Raji (cell line): ENCODE measurements around the gene MAML3.

ENCODE experiments used
- POLR2A ChIP-seq: IDR thresholded peaks from 2 replicates; pipeline ENCODE4 v1.6.1; 2011; ENCODE audit warnings: low read depth, low read length, control low read depth; ENCODE audit not compliant: insufficient read depth

Gene MAML3

DNA sequence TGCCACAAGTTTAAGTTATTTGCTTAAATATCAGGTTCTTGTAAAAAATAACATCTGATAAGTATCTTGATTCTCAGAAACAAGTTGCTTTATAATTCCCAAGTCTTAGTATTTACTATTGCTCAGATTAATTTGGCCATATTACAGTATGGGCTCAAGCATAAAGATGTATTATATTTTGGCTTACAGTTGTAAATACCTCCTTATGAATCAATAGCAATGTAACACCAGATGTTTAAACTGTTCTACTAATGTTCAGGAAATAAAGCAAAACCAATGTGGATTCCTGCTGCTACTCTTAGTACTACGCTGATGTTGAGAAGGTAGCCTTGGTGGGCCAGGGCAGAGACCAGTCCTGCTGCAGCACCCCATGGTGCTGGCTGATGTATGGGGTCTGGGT is 385.6 kb downstream of the MAML3 start:
- TF ChIP-seq POLR2A = no peak

DNA sequence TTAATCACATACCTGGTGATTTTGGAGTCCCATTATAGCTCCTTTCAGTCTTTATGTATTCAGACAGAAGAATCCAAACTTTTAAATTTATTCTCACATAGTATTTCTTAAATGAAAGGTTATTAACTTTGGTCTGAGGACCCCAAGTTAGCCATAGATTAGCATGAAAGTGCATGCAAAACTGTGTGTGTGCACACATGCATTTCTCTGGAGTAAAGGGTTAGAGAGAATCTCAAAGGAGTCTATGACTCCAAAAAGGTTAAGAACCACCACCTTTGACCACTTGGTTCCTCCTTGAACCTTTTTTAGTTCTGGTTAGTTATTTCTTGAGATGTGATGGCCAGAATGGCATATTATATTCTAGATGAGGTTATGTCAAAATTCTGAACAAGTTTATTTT is 386.4 kb downstream of the MAML3 start:
- TF ChIP-seq POLR2A = no peak

DNA sequence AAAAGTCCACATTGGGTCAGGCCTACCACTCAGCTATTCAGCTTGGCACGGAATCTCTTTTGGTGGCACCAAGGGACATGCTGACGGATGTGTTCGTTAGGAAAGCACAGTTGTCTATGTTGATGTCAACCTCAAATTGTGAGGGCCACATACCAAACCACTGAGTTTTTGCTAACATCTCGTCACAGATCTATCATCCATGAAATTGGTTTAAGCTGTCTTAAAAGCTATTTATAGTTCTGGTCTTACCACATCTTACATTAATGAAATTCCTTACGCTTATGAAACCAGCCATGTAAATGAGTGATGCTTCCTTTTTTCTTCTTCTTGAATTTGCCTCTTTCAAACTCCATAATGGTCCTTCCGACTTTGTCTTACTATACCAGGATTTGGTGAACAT is 386.8 kb downstream of the MAML3 start:
- no peak for TF ChIP-seq POLR2A

DNA sequence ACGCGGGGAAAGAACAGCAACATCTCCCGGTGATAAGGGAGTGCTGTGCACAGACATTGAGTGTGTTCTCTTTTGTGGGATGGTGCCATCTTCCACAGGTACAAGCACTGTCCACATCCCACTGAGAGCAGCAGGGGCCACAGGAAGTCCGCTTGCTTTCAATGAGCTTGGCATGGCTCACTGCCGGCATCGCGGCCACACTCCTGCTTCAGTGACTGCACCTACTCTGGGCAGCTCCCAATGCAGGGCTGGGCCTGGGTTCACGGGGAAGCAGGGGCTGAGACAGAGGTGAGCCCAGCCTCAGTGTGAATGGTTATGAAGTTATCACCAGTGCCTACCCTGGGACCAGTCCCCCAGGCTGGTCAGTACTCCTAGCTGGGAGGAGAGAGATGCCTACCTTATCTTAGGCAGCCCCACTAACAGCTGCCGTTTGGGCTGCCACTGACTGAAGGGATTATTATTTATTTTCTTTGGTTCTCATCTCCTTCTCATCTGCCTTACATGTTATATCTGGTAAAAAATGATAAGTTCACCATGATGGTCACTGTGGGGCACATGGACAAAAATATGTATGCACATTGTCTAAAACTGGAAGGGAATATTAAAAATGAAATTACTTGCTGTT is 389.2 kb downstream of the MAML3 start:
- no peak for TF ChIP-seq POLR2A

DNA sequence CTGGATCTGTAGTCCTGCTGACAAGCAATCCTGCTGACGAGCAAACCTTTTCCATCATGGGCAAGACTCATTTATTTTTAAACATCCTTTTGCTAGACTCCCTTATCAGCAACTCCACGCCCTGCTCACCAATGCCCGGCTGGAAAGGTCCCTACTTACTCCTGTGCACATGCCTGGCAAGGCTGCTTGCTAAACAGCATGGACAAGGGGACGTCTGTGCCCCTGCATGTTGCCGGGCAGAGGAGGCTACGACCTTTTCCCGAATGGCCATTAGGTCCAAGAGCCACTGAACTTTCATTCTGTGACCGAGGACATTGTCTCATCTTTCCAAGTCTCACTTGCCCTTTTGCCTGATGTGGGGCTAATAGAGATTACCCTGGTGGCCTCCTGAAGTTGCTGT is 389.8 kb downstream of the MAML3 start:
- no peak for TF ChIP-seq POLR2A

DNA sequence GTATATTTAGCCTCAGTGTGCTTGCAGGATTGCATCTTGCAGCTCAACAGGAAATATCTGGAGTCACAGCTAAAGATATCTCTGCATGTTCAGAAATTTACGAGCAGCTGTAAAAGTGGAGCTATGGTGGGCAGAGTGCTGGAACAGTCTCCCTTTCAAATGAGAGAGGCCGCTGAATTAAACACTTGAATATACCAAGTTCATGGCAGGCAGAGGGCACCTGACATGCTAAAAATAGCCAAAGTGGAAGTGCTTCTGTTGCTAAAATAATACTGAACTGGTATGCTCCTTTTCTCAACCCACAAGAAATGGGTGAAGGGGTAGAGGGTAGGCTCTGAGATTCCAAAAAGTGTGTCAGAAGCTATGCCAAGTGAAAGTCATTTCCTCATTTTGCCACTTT is 390.3 kb downstream of the MAML3 start:
- no peak for TF ChIP-seq POLR2A

DNA sequence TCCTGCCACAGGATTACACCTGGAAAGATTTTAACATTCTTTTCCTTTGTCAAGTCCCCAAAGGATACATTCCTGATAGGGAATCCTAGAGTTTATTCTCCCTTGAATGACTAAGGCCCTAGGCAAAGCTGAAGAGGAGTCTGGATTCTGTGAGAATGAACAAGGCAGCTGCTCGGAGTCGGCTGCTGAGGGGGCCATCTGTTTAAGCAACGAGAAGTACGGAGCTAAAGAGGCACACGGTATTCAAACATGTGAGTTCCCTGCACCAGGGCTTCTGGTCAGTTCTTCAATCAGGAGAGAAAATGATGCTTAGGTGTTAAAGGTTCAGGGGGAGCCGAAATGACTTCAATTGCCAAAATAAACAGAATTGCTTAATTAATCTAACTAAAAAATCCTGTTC is 390.8 kb downstream of the MAML3 start:
- TF ChIP-seq POLR2A = no peak

DNA sequence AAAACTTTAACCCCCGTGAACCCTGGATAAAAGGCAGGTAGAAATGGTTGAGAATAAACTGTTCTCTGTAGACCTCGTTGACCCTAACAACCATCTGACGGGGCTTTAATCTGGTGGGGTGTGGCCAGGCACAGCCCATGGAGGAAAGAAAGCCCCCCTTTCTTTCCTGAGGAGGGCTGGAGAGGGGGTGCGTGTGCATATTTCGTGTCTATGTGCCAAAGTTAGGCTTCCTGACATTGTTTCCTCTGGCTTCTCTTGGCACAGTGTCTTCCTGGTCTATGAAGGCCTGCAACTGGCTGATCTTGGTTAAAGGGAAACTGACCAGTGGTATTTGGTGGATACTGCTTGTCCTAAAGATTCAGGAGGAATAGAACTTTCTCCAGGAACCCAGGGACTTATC is 391.3 kb downstream of the MAML3 start:
- TF ChIP-seq POLR2A = no peak

DNA sequence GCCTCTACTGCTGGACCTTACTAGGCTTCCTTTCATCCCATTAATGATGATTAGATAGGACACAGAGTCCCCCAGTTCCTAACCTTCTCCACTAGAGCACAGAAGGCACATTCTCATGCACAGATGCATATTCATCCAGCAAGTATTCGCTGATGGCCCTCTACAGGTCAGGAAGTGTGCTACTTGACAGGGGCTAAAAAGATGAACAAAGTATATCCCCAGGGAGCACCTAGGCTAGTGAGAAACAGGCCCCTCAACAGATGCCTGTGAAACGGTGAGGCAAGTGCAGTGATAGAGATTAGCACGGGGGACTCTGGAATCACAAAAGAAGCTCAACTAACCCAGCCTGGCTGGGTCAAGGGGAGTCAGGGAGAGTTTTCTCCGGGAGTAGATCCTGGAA is 392.5 kb downstream of the MAML3 start:
- TF ChIP-seq POLR2A = no peak

DNA sequence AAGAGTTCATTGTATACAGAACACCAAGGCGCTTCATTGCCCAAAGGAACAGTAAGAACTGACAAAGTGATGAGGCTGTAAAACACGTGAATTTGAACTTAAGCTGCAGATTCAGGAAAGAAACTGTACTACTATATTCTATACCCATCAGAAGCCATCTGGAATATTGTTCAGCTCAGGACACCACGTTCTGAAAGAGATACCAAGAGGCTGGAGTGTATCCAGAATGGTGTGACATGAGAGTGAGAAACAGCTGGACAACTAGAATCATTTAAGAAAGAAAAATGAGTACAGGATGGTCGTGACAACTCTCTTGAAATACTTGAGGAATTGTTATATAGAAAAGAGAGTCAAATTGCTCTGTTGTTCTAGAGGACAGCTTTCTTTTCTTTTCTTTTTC is 393.4 kb downstream of the MAML3 start:
- no peak for TF ChIP-seq POLR2A

DNA sequence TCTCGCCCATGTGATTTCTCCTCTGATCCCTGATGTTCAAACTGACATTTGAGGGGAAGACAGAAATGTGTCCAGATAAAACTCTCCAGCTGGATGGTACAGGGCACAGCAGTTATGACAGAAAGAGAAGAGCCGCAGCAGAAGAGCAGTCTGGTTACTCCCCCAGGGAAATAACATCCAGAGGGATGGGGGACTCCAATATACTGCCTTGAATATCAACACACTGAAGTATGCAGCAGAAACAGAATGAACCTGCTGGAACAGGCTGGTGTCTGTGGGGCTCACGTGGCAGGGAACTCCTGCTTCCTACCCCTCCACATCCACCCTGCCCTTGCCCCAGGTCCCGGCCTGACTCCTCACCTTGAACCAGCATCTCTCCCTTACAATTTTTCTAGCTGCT is 394.9 kb downstream of the MAML3 start:
- no peak for TF ChIP-seq POLR2A

DNA sequence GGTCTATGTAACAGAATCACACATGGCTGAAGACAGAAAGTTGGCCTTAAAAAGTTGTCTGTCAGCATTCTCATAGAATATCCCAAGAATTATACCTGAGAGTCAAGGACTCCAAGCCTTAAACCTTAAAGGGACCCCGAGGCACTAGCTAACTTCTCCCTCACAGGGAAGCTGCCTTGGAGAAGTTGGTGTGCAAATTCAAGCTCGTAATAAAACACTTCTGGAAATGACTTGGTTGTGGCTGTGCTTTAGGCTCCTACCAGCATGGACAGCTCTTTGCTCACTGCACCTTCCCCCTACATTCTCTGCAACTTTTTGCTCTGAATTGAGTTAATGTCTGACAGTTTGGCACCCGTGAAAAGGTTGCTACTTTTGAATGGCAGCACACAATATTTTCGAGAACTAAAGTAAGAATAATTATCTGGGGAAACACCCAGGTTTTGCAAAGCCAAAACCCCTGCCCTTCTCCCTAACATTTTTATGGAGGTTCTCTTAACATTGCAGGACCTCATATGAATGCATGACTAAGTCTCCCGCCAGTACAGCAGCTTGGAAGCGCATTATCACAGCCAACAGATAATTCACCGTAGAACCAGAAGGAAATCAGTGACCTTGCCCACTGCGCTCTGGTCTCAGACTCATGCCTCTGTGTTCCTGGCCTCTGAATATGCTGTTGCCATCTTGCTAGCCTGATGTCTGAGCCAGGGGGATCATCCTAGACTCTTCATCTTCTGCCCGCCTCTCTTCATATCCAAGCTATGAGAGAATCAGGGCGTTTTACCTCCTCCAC is 397.4 kb downstream of the MAML3 start:
- TF ChIP-seq POLR2A = no peak

DNA sequence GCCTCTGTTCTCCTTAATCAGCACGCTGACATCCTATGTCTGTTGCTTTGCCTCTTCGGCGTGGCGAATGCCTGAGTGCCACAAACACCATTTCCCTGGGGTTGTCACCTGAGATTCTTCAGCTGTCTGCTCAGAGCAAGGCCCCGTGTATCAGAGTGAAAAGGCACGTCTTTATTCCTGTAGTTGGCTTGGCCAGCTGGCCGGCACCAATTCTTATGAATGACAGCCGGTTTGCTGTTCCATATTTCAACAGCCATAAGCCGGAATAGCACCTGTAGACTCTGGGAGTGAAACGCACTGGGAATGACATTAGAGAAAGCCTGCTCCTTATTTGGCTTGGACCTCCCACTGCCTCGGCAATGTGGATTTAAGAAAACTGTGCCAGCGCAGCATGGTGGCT is 399.0 kb downstream of the MAML3 start:
- no peak for TF ChIP-seq POLR2A

DNA sequence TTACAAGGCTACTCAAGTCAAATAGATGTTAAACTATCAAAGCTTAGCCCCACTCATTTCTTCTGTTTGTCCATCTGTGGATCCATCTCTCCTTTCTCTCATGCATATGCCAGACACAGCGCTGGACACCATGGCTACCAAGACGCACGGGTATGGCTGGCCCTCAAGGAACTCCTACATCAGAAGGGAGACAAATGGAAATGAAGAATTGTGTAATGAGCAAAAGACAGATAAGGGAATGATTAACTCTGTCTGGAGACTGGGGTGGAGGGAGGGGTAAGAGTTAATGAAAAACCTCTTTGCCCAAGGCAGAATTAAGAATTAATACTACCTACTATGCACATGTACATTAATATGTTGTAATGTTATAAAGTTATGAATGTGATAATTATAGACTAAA is 400.3 kb downstream of the MAML3 start:
- no peak for TF ChIP-seq POLR2A

DNA sequence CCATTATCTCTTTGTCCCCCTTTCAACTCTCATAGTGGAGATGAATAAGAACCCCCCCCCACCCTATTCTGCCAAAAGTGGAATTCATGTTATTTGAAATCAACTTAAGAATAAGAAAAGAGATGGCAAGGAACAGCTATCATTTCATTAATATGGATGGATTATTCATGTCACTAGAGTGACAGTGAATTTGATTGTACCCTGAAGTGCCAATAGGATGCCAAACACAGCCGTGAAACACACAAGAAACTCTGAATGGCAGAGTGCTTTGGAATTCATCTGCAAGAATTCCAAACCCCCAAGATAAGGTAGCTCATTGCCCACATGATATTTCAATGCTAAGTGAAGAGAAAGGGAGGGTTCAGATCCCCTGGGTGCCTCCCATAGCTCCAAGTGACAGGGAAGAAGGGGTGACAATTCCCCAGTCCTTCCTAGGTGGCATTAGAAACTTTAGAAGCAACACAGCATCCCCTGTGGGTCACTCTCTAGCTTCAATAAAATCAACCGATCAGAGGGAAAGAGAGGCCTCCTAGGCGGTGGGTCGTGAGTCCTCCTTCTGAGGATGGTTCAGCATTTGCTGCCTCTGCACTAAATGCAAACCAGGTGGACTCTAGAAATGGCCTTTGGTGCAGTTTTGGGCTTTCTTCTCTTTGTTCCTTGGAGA is 404.0 kb downstream of the MAML3 start:
- TF ChIP-seq POLR2A = no peak

DNA sequence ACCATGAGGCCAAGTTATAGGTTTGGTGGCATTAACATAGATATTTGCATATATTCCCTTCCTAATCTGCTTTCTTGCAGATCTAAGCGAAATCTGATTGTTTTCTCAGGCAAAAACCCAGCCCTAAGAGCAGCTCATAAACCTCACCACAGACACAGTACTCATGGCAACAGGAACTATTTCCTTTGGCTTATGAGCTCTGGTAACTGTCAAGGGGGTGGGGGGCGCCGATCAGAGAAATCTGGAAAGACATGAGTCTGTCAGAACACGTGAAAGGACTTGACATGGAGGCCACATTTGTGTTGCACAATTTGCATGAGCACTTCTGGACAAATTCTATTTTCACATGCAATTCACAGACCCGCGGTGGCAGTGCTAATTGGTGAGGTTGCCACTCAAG is 404.6 kb downstream of the MAML3 start:
- TF ChIP-seq POLR2A = no peak
